Esophagus squamous epithelium (tissue), 4 donors: ENCODE results near the gene EPB41L5.

Experiments
- CTCF ChIP-seq, 6 experiments: fragments of 450-650 bp in 4 of 6; fragments of 200-600 bp in 2 of 6; sonication (generic) in 2 of 6; IDR thresholded peaks; one replicate each; pipeline ENCODE4 v1.5.1; 2016 to 2019; ENCODE audit warnings: antibody characterized with exemption in 6 of 6, mild to moderate bottlenecking in 4 of 6, moderate library complexity in 4 of 6
- POLR2A ChIP-seq, 4 donors: fragments of 450-650 bp; IDR thresholded peaks; one replicate each; pipeline ENCODE4 v1.6.1; 2017; ENCODE audit warnings: antibody characterized with exemption in 4 of 4, mild to moderate bottlenecking in 4 of 4, moderate library complexity in 3 of 4

DNA sequence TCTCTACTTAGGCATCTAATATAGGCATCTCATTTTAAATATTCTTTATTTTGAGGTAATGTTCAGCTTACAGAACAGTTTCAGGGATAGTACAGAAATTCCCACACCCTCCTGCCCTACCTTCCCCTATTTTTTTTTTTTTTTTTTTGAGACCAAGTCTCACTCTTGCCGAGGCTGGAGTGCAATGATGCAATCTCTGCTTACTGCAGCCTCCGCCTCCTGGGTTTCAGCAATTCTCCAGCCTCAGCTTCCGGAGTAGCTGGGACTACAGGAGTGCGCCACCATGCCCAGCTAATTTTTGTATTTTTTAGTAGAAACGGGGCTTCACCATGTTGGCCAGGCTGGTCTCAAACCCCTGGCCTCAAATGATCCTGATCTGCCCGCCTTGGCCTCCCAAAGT, 97.6 kb downstream of the EPB41L5 start:
- TF ChIP-seq CTCF (IDR thresholded peaks at IDR 0.05) (no peak), POLR2A (IDR thresholded peaks at IDR 0.05) (no peak)
